ENCODE data around the gene MT1F.

MT1F gene

DNA sequence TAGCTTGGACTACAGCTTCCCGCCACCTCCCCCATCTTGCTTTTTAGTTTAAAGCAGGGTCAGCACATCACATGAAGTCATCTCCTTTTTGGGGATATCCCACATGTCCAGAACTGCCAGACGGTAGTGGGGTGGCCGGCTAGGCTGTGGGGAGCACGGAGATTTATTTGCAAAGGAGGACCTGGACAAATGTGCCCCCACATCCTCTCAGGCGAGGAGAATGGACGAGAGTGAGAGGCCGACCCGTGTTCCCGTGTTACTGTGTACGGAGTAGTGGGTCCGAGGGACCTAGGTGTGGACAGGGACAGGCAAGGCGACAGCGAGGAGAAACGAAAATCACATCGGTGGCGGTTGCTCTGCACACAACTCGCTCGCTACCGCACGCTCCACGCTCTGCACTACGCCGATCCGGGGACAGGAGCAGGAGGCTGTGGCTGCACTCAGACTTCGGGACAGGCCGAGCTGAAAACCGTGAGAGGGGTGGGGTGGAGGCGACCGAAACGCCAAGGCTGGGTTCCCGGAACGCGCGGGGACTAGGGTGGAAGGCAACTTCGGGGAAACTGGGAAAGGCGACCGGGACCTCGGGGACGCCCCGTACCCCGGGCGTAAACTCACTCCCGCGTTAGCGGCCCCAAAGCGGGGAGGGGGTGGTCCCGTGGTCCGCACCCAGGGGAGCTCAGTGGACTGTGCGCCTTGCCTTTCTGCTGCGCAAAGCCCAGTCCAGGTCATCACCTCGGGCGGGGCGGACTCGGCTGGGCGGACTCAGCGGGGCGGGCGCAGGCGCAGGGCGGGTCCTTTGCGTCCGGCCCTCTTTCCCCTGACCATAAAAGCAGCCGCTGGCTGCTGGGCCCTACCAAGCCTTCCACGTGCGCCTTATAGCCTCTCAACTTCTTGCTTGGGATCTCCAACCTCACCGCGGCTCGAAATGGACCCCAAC is 19.7 kb upstream of the MT1F start, which contains the start of gene MT1A:
Gene MT1A (plus strand): TSS at position 853 of the 937 bp plus-strand sequence. CDS start 73 bp downstream, at position 926.
- Histone ChIP-seq H3K27ac (no peak within 1 kb of the TSS), H3K9me3 (ENCODE audit: low read depth, low read length) (no peaks in the 10 kb centered on the region), H3K36me3 (ENCODE audit: insufficient read depth, low read length) (no peaks in the 10 kb centered on the region), H3K9ac (ENCODE audit: insufficient read length) (no peak within 1 kb of the TSS), H3K4me3 (no peak within 1 kb of the TSS)
- no peak for DNase-seq (ENCODE audit: low read depth, low spot score)
- TF ChIP-seq EZH2 (IDR thresholded peaks at IDR 0.05), result no peak
- no peak for TF ChIP-seq FOXP2 (optimal IDR thresholded peaks at IDR 0.05; ENCODE audit: control extremely low read depth, extremely low read length, insufficient read depth)
- TF ChIP-seq POLR2AphosphoS5 (IDR thresholded peaks at IDR 0.05; ENCODE audit: borderline replicate concordance, low read depth, low read length), result no peak

DNA sequence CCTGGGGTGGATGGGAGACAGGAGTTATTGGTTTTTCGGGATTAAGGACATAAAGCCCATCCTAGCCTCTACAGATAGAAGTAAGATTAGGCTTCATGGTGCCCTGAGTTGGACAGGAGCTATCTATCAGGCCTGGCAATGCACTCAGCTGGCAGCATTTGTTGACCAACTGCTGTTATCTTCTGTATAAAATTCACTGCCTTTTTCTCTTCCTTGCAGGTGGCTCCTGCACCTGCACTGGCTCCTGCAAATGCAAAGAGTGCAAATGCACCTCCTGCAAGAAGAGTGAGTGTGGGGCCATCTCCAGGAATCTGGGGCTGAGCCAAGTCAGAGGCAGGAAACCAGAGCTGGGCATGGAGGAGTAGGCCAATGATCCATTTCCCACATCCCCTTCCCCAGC is 18.7 kb upstream of the MT1F start:
- no peak overlapping the region for H3K4me3 ChIP-seq

DNA sequence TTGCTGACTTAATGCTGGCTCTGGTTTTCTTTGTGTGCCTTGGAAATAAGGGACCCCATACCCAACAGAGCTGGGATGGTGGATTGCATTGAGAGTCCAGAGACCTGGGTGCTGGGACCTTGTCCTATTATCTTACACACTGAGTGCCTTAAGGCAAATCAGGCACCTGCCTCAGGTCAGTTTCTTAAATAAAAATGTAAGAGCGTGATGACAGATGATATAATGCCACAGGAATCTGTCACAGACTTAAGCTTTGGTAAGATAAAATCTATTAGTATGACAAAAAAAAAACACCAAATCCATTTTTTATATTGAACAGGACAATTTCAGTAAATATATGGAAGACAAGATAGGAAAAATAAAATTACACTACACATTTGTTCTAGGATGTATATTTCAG is 17.7 kb upstream of the MT1F start:
- Histone ChIP-seq H3K36me3 (ENCODE audit: insufficient read depth, low read length) (no peaks in the 10 kb centered on the region), H3K27ac (no peak overlapping the region), H3K4me3 (no peak overlapping the region), H3K9me3 (ENCODE audit: low read depth, low read length) (no peaks in the 10 kb centered on the region), H3K9ac (ENCODE audit: insufficient read length) (no peak overlapping the region)
- no peak for TF ChIP-seq EZH2 (IDR thresholded peaks at IDR 0.05)
- TF ChIP-seq POLR2AphosphoS5 (IDR thresholded peaks at IDR 0.05; ENCODE audit: borderline replicate concordance, low read depth, low read length), result no peak
- TF ChIP-seq FOXP2 (optimal IDR thresholded peaks at IDR 0.05; ENCODE audit: control extremely low read depth, extremely low read length, insufficient read depth), result no peak
- no peak for DNase-seq (ENCODE audit: low read depth, low spot score)

More for the DNA sequence above, 18.7 kb upstream of the MT1F start:
- Histone ChIP-seq H3K27ac (no peak overlapping the region), H3K9me3 (ENCODE audit: low read depth, low read length) (no peaks in the 10 kb centered on the region), H3K9ac (ENCODE audit: insufficient read length) (no peak overlapping the region), H3K36me3 (ENCODE audit: insufficient read depth, low read length) (no peaks in the 10 kb centered on the region)
- no peak for DNase-seq (ENCODE audit: low read depth, low spot score)
- TF ChIP-seq POLR2AphosphoS5 (IDR thresholded peaks at IDR 0.05; ENCODE audit: borderline replicate concordance, low read depth, low read length), result no peak
- no peak for TF ChIP-seq EZH2 (IDR thresholded peaks at IDR 0.05)
- no peak for TF ChIP-seq FOXP2 (optimal IDR thresholded peaks at IDR 0.05; ENCODE audit: control extremely low read depth, extremely low read length, insufficient read depth)

DNA sequence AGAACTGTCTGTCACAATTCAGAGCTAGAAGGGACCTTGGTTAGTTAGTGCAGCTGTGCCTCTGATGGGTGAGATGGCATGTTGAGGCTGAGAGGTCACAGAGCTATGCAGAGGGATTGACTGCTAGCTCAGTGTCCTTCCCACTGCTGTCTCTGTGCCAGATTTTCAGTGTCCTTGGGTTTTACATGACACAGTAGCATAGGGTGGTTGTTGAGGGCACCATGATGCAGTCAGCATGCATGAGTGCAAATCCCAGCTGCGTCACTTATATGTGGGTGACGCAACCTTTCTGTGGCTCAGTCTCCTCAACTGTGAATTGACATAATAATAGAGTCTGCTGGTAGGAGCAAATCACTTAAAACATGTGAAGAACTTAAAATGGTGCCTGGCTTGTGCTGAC is 16.6 kb upstream of the MT1F start:
- TF ChIP-seq FOXP2 (optimal IDR thresholded peaks at IDR 0.05; ENCODE audit: control extremely low read depth, extremely low read length, insufficient read depth) (no peak), EZH2 (IDR thresholded peaks at IDR 0.05) (no peak), POLR2AphosphoS5 (IDR thresholded peaks at IDR 0.05; ENCODE audit: borderline replicate concordance, low read depth, low read length) (no peak)
- Histone ChIP-seq H3K9ac (ENCODE audit: insufficient read length) (no peak overlapping the region), H3K4me3 (no peak overlapping the region), H3K36me3 (ENCODE audit: insufficient read depth, low read length) (no peaks in the 10 kb centered on the region), H3K9me3 (ENCODE audit: low read depth, low read length) (no peaks in the 10 kb centered on the region), H3K27ac (no peak overlapping the region)
- no peak for DNase-seq (ENCODE audit: low read depth, low spot score)

DNA sequence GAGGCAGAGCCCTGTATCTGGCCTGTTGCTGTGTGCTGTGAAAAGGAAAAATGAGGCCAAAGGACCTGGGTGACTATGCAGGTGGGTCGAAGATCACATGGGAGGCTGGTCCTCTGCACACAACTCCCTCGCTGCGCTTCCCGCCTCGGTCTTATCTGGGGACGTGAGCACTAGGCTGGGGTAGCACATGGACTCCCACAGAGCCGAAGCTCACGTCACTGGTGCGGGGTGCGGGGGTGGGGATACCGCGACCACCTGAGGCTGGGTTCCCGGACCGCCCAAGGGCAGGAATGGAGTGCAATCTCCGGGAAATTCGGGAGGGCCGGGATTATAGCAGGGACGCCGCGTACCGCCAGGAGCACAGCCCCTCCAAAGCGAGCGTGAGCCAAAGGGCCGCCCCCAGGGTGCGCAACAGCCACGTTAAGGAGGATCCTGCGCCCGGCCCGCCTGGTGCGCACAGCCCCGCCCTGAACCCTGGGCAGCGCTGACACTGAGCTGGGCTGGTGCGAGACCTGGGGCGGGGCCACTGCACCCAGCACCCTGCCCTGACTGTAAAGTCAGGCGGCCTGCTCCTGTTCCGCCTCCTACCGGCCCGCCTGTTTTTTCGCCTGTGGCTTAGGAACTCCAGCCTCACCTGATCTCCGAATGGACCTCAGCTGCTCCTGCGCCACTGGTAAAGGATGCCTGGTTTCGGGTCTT is 14.5 kb upstream of the MT1F start:
- DNase-seq (ENCODE audit: low read depth, low spot score), result no peak
- TF ChIP-seq POLR2AphosphoS5 (IDR thresholded peaks at IDR 0.05; ENCODE audit: borderline replicate concordance, low read depth, low read length) (no peak), EZH2 (IDR thresholded peaks at IDR 0.05) (no peak), FOXP2 (optimal IDR thresholded peaks at IDR 0.05; ENCODE audit: control extremely low read depth, extremely low read length, insufficient read depth) (no peak)
- H3K9ac ChIP-seq (ENCODE audit: insufficient read length), result no peak overlapping the region
- H3K9me3 ChIP-seq (ENCODE audit: low read depth, low read length), result no peaks in the 10 kb centered on the region
- H3K4me3 ChIP-seq, result no peak overlapping the region
- H3K27ac ChIP-seq, result no peak overlapping the region
- no peaks in the 10 kb centered on the region for H3K36me3 ChIP-seq (ENCODE audit: insufficient read depth, low read length)

DNA sequence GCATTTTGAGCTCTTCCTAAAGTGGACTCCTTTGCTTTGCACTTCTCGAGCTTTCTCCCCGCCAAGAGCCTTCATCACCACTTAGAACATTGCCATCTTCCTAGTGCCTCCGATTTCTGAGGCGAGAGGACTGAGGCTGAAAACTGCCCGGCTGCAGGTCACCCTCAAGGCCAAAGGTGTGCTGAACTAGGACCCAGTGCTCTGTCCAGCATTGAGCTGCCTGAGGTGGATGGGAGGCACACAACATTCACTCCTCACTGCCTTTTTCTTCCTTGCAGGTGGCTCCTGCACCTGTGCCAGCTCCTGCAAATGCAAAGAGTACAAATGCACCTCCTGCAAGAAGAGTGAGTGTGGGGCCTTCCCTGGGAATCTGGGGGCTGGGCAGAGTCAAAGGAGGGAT is 13.9 kb upstream of the MT1F start:
- Histone ChIP-seq H3K9ac (ENCODE audit: insufficient read length) (no peak overlapping the region), H3K4me3 (no peak overlapping the region), H3K36me3 (ENCODE audit: insufficient read depth, low read length) (no peaks in the 10 kb centered on the region), H3K9me3 (ENCODE audit: low read depth, low read length) (no peaks in the 10 kb centered on the region), H3K27ac (no peak overlapping the region)
- TF ChIP-seq EZH2 (IDR thresholded peaks at IDR 0.05) (no peak), POLR2AphosphoS5 (IDR thresholded peaks at IDR 0.05; ENCODE audit: borderline replicate concordance, low read depth, low read length) (no peak), FOXP2 (optimal IDR thresholded peaks at IDR 0.05; ENCODE audit: control extremely low read depth, extremely low read length, insufficient read depth) (no peak)
- no peak for DNase-seq (ENCODE audit: low read depth, low spot score)

DNA sequence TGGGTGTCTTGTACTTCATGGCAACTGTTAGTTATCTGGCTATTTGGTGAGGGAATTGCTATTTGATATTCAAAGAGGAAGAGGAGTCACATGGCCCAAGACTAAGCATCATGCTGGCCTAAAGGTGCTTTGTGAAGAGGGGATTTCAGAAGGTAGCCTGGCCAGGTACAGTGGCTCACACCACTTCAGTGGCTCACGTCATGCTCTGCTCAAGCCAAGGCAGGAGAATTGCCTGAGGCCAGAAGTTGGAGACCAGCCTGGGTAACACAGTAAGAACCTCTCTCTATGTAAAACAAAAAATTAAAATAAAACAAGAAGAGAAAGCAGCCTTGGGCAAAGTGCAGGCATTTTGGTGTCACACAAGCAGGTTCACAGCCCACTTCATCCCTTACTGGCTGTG is 12.4 kb upstream of the MT1F start:
- Histone ChIP-seq H3K9ac (ENCODE audit: insufficient read length) (no peak overlapping the region), H3K4me3 (no peak overlapping the region), H3K27ac (no peak overlapping the region), H3K36me3 (ENCODE audit: insufficient read depth, low read length) (no peaks in the 10 kb centered on the region), H3K9me3 (ENCODE audit: low read depth, low read length) (no peaks in the 10 kb centered on the region)
- DNase-seq (ENCODE audit: low read depth, low spot score), result no peak
- no peak for TF ChIP-seq EZH2 (IDR thresholded peaks at IDR 0.05)
- no peak for TF ChIP-seq FOXP2 (optimal IDR thresholded peaks at IDR 0.05; ENCODE audit: control extremely low read depth, extremely low read length, insufficient read depth)
- TF ChIP-seq POLR2AphosphoS5 (IDR thresholded peaks at IDR 0.05; ENCODE audit: borderline replicate concordance, low read depth, low read length), result no peak

DNA sequence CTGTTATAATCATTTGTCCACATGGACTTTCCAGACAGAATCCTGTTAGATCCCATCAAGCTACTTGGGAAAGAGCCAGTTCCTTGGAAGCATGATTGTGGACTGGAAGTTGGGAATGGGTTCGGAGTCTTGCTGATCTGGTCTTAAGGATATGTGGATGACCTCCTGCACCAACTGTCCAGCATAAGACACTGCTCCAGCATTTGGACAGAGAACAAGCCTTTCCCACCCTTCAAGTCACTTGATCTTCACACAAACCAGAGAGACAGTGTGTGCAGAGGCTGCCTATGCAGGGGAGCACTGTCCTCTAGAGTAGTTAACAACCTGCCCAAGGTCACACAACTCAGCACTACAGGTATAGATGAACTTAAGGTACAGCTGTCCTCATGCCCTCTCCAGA is 11.9 kb upstream of the MT1F start:
- Histone ChIP-seq H3K9me3 (ENCODE audit: low read depth, low read length) (no peaks in the 10 kb centered on the region), H3K4me3 (no peak overlapping the region), H3K36me3 (ENCODE audit: insufficient read depth, low read length) (no peaks in the 10 kb centered on the region), H3K27ac (no peak overlapping the region), H3K9ac (ENCODE audit: insufficient read length) (no peak overlapping the region)
- DNase-seq (ENCODE audit: low read depth, low spot score), result no peak
- TF ChIP-seq FOXP2 (optimal IDR thresholded peaks at IDR 0.05; ENCODE audit: control extremely low read depth, extremely low read length, insufficient read depth), result no peak
- TF ChIP-seq EZH2 (IDR thresholded peaks at IDR 0.05), result no peak
- TF ChIP-seq POLR2AphosphoS5 (IDR thresholded peaks at IDR 0.05; ENCODE audit: borderline replicate concordance, low read depth, low read length), result no peak

Measured in SK-N-MC (cell line).